ENCODE data around the gene TSPAN18. TPM values are rescaled to one million over a fixed set of nuclear protein-coding genes. Genes with fewer than 3 reads are reported as not detected.
A peak's percentile ranks its signal among the peaks of the same experiment; 100 is the strongest.

TSPAN18 gene
- total RNA-seq, 1 donor from 2014 or later: 94.6 TPM

- intact Hi-C loops (cut with micrococcal nuclease): no loop called here
- DNase-seq: no peak
- ATAC-seq: no peak
These were observed 25.5 kb downstream of the TSPAN18 start for GRCh38 chr11:44752300-44752699.

- ATAC-seq (no peak), DNase-seq (no peak)
These were observed 26.0 kb downstream of the TSPAN18 start for GRCh38 chr11:44752713-44753112.

DNA sequence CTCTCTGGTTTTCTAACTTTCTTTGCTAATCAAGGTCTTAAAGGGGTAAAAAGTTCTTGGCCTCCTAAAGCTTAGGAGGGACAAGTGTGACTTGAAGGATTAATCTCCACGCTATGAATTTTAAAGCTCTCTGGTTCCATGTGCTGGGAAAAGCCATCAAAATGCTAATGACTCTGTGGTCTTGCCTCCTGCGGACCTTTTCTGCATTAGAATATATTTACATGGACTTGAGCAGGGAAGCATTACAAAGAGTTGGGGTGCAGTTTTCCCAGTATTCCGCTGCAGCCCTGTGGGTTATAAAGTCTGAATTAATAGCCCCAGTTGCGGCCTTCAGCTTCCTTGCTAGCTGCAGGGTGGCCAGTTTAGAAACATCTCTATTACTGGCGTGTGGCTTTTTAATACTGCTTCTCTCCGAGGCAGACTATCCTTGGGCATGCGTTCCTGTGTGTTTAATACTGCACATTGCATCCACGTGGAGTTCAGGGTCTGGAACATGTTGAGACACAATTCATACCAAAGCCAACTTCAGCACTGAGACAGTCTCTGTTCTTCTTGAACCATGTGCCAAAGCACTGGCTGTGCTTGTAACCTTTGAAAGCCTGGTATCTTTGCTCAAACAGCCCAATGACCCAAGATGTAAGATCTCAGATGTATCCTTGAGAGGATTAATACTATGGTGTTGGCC, 27.3 kb downstream of the TSPAN18 start:
- peak; percentile 18 for ATAC-seq
- intact Hi-C loops (cut with micrococcal nuclease): no loop called here
- no peak for DNase-seq

More at GRCh38 chr11:44752713-44753112, 26.0 kb downstream of the TSPAN18 start:
- intact Hi-C loops (cut with micrococcal nuclease): no loop called here

- ATAC-seq (peak; percentile 8), DNase-seq (no peak)
- intact Hi-C loops (cut with micrococcal nuclease): no loop called here
These were observed 28.3 kb downstream of the TSPAN18 start for GRCh38 chr11:44754876-44755555.

DNA sequence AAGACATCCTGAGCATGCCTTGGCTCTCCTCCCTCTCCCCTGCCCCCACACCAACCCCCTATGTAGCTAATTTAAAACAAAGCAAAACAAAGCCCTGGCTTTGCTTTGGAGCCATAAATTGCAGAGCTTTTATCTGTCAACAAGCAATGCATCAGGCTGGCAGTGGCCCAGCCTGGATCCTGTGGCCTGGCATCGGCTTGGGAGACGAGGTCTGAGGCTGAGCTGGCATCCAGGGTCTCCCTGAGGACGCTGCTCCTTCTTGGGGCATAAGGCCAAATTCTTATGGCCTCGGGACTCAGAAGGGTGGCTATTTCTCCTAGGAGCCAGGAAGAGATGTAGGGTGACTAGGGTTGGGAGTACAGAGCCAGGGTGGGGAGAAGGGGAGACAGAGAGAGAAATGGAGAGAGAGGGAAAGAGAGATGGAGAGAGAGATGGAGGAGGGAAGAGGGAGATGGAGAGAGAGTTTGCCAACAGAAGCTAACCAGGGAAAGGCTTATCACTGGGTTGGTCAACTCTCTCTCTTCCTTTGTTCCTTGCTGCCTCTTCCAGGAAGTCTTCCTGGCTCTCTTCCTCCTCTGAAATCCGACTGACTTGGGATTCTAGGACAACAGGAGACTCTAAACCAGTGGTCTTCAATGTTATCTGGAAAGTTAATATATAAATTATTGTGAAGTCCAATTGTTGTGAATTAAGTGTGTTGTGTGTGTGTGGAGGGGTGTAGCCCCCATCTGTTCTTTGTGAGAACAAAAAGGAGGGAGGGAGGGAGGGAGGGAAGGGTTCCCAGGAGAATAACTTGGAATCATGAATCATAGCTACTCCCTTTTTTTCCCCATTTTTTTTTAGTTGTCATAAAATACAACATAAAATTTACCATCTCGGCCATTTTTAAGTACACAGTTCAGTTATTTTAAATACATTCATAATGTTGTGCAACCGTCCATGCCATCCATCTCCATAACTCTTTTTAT, 29.1 kb downstream of the TSPAN18 start:
- intact Hi-C loops (cut with micrococcal nuclease): no loop called here
- peak; percentile 74 for DNase-seq

DNA sequence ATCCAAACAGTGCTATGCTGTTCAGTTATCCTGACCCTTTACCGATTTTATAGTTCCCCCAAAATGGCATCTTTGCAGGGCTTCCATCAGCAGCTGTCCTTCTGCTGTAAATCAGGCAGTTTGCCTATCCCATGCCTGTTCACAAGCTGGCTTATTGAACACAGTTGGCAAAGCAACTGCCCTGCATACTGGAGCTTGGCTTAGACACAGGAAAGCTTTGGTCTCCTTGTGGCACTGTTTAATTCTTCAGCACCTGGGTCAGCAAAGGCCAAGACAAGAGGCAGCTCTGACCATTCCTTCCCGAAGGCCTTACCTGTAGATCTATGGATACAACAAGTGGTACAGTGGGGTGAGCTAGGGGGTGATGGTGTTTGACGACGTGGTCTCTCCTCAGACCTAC, 32.2 kb downstream of the TSPAN18 start:
- ATAC-seq: no peak
- DNase-seq: no peak
- intact Hi-C loops (cut with micrococcal nuclease): no loop called here

More for the DNA sequence above, 29.1 kb downstream of the TSPAN18 start:
- ATAC-seq: peak; percentile 56

- ATAC-seq (peak; percentile 10), DNase-seq (no peak)
- intact Hi-C loops (cut with micrococcal nuclease): no loop called here
These were observed 33.1 kb downstream of the TSPAN18 start for GRCh38 chr11:44759743-44760476.

- ATAC-seq: no peak
- intact Hi-C loops (cut with micrococcal nuclease): no loop called here
These were observed 33.7 kb downstream of the TSPAN18 start for GRCh38 chr11:44760477-44760872.

DNA sequence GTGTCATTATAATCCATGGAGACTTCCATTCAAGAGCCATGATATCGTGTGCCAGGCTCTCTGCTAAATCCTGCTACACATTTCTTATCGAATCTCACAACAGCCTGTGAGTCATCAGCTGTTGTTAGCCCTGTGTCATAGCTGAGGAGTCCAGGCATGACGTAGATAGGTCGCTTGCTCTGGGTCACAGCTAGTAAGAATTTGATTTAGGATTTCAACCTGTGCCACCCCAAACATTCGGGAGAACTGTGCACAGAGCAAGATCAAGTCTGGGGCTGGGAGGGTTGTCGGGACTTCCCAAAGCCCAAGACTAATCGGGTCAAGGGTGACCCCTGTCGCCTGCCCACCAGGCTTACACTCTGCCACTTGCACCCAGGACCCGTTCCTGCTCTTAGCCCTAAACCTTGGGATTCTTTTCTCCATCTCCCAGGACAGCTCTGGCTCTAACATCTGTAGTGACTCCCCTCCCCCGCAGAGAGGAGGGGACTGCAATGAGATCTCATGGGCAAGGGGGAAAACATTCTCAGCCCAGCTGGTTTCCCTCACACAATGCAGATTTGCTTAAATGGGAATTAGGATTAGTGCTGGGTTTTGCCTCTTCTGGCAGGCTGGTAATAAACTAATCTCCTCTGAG, 34.3 kb downstream of the TSPAN18 start:
- ATAC-seq (peak; percentile 90), DNase-seq (no peak)
- intact Hi-C loops (cut with micrococcal nuclease): no loop called here

More at GRCh38 chr11:44760477-44760872, 33.7 kb downstream of the TSPAN18 start:
- no peak for DNase-seq

DNA sequence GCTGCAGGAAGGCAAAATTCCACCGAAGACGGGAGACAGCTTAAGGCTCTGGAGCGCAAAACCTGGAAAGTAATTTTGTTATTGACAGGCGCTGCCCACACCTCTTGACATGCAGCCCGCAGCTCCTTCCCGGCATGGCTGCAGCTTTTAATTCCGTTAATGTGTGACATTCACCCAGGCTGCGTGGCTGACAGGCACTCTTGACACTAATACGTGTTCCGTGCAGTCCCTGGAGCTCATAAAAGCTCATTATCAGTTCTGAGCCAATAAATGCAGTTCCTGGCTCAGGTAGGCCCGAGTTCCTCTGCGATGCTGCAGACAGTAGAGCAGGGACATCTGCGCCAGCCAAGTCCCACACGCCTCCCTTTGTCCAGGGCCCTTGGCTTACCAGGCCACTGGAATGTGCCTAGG, 34.8 kb downstream of the TSPAN18 start:
- intact Hi-C loops (cut with micrococcal nuclease): no loop called here

GRCh38 chr11:44763121-44763820, 36.5 kb downstream of the TSPAN18 start:
- intact Hi-C loops (cut with micrococcal nuclease): no loop called here
- DNase-seq (no peak), ATAC-seq (no peak)

More for the DNA sequence above, 34.8 kb downstream of the TSPAN18 start:
- DNase-seq: peak; percentile 65
- peak; percentile 43 for ATAC-seq

DNA sequence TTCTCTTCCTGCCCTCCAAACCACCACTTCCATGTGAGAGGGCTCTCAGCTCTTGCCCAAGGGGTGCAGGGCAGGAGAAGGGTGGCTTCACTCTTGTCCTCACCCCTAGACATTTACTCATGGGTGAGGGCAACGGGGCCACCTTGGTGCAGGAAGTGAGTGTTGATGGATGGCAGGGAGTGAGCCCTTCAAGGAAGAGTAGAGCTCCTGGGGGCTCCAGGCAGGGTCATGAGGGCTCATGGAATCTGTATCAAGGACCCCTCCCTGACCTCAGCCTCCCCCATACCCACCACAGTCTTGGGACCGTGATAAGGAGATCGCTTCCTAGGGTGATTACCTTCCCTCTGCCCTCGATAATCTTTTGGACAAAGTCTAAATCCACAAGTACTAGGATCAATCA, 37.8 kb downstream of the TSPAN18 start:
- ATAC-seq (no peak), DNase-seq (no peak)
- intact Hi-C loops (cut with micrococcal nuclease): no loop called here

- intact Hi-C loops (cut with micrococcal nuclease): no loop called here
- DNase-seq (no peak), ATAC-seq (no peak)
These were observed 38.3 kb downstream of the TSPAN18 start for GRCh38 chr11:44765026-44765595.

GRCh38 chr11:44765676-44766075, 38.9 kb downstream of the TSPAN18 start:
- DNase-seq: no peak
- no peak for ATAC-seq
- intact Hi-C loops (cut with micrococcal nuclease): no loop called here

- intact Hi-C loops (cut with micrococcal nuclease): no loop called here
- DNase-seq (peak; percentile 84), ATAC-seq (peak; percentile 84)
These were observed 39.6 kb downstream of the TSPAN18 start for GRCh38 chr11:44766112-44766971.

DNA sequence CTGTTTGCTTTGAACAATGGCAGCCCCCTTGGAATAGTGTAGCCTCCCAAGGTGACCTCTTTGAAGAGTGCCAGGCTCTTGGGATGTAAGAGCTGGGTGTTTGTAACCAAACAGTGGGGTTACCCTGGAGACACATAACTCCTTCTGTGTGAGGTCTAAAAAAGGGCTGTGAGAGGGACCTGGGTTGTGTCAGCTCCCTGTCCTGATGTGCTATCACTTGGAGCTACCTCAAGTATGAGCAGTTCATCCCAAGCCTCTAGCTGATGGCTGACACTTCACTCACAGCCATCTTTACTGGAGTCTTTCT, 40.2 kb downstream of the TSPAN18 start:
- no peak for DNase-seq
- peak; percentile 88 for ATAC-seq
- intact Hi-C loops (cut with micrococcal nuclease): no loop called here

DNA sequence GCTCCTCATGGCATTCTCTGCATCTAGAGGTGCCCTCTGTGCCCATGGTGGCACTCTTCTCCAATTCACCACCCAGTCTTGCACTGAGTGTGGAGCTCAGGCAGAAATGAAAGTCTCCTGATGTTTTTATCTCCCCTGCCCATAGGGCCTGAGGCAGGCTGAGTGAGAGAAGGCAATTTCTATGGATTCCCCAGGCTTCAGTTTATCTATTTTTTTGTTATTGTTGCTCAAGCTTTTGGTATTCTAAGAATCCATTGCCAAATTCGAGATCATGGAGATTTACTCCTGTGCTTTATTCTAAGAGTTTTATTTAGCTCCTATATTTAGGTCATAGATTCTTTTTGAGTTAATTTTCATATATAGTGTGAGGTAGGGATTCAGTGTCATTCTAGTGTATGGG, 40.7 kb downstream of the TSPAN18 start:
- intact Hi-C loops (cut with micrococcal nuclease): no loop called here
- ATAC-seq: peak; percentile 10
- no peak for DNase-seq

Data from left ventricle myocardium superior (tissue), 1 donor.